Esophagus (tissue), 2 donors: ENCODE measurements around the gene SALL1. TPM values are rescaled to one million over a fixed set of nuclear protein-coding genes. Genes with fewer than 3 reads are reported as not detected.

Experiments used
- H3K27ac ChIP-seq, 2 donors: one replicate each; pipeline ENCODE4 v1.5.1; 2013; ENCODE audit warnings: low read depth in 2 of 2, mild to moderate bottlenecking in 2 of 2, inconsistent platforms in 1 of 2, low read length in 1 of 2, moderate library complexity in 1 of 2
- H3K27me3 ChIP-seq, 2 donors: one replicate each; pipeline ENCODE4 v1.6.1; 2013; ENCODE audit warnings: low read length in 2 of 2, control low read depth in 1 of 2, mild to moderate bottlenecking in 1 of 2; ENCODE audit not compliant: insufficient read depth in 2 of 2, control insufficient read depth in 1 of 2
- H3K36me3 ChIP-seq, 2 donors: one replicate each; pipeline ENCODE4 v1.6.1; 2013; ENCODE audit warnings: low read length in 1 of 2; ENCODE audit not compliant: control insufficient read depth in 2 of 2, insufficient read depth in 2 of 2
- H3K4me1 ChIP-seq, 2 donors: one replicate each; pipeline ENCODE4 v1.6.1; 2013; ENCODE audit warnings: low read length in 1 of 2; ENCODE audit not compliant: control insufficient read depth in 2 of 2, insufficient read depth in 2 of 2
- H3K4me3 ChIP-seq, 2 donors: one replicate each; pipeline ENCODE4 v1.5.1; 2013; ENCODE audit warnings: low read length in 2 of 2, mild to moderate bottlenecking in 2 of 2, low read depth in 1 of 2, moderate library complexity in 1 of 2
- H3K9me3 ChIP-seq, 2 donors: one replicate each; pipeline ENCODE4 v1.6.1; 2013; ENCODE audit warnings: mild to moderate bottlenecking in 2 of 2, low read depth in 1 of 2, low read length in 1 of 2, moderate library complexity in 1 of 2; ENCODE audit not compliant: control insufficient read depth in 2 of 2, insufficient read depth in 1 of 2
- WGBS, 2 donors: extraction: QIAGEN DNeasy Blood & Tissue Kit; methylation state at CpG; one replicate each; pipeline ENCODE4 v1.1.7; 2013; 5-methylcytosine and 5-hydroxymethylcytosine counted together
- polyA plus RNA-seq, 2 donors: library from polyadenylated mRNA; stranded (reverse); fragments of 200-250 nt; gene quantifications; one replicate each; pipeline ENCODE4 v1.2.3, GENCODE V29; 2013
- donor health status: healthy with polysubstance abuse.
- donor health status: Bipolar disorder and iron deficiency.

SALL1 gene
- polyA plus RNA-seq, 2 donors = 0.02 TPM

GRCh38 chr16:51168755-51169154 is 17.7 kb upstream of the SALL1 start:
- Histone ChIP-seq H3K9me3 (no peaks in the 10 kb centered on the region), H3K27ac (no peak overlapping the region), H3K27me3 (no peaks in the 10 kb centered on the region), H3K4me1 (no peaks in the 10 kb centered on the region), H3K4me3 (no peak overlapping the region), H3K36me3 (no peaks in the 10 kb centered on the region)
- WGBS, 2 donors = 66 to 75% methylated on average over 2 of the region's 2 CpGs

GRCh38 chr16:51167170-51167895 is 16.3 kb upstream of the SALL1 start:
- H3K4me3 ChIP-seq = no peak overlapping the region
- no peak overlapping the region for H3K27ac ChIP-seq
- H3K9me3 ChIP-seq = no peaks in the 10 kb centered on the region
- no peaks in the 10 kb centered on the region for H3K36me3 ChIP-seq
- H3K4me1 ChIP-seq = no peaks in the 10 kb centered on the region
- no peaks in the 10 kb centered on the region for H3K27me3 ChIP-seq
- WGBS, 2 donors = 48 to 53% methylated on average over 9 of the region's 9 CpGs

GRCh38 chr16:51166541-51166940 is 15.5 kb upstream of the SALL1 start:
- no peaks in the 10 kb centered on the region for H3K27me3 ChIP-seq
- H3K4me1 ChIP-seq = no peaks in the 10 kb centered on the region
- no peaks in the 10 kb centered on the region for H3K36me3 ChIP-seq
- H3K4me3 ChIP-seq = no peak overlapping the region
- no peaks in the 10 kb centered on the region for H3K9me3 ChIP-seq
- no peak overlapping the region for H3K27ac ChIP-seq
- WGBS, 2 donors = 84 to 86% methylated on average over 3 of the region's 3 CpGs

- WGBS, 2 donors = 46 to 48% methylated on average over 3 of the region's 3 CpGs
- no peaks in the 10 kb centered on the region for H3K36me3 ChIP-seq
- no peak overlapping the region for H3K4me3 ChIP-seq
- no peaks in the 10 kb centered on the region for H3K9me3 ChIP-seq
- no peak overlapping the region for H3K27ac ChIP-seq
- H3K27me3 ChIP-seq = no peaks in the 10 kb centered on the region
- H3K4me1 ChIP-seq = no peaks in the 10 kb centered on the region
Observed at GRCh38 chr16:51166091-51166490, 15.0 kb upstream of the SALL1 start.

GRCh38 chr16:51165043-51165442 is 14.0 kb upstream of the SALL1 start:
- Histone ChIP-seq H3K27ac (no peak overlapping the region), H3K4me3 (no peak overlapping the region), H3K9me3 (no peaks in the 10 kb centered on the region), H3K4me1 (no peaks in the 10 kb centered on the region), H3K27me3 (no peaks in the 10 kb centered on the region), H3K36me3 (no peaks in the 10 kb centered on the region)
- WGBS, 2 donors = 73 to 89% methylated on average over 1 of the region's 1 CpG

- no peaks in the 10 kb centered on the region for H3K9me3 ChIP-seq
- no peaks in the 10 kb centered on the region for H3K36me3 ChIP-seq
- H3K27ac ChIP-seq = no peak overlapping the region
- H3K4me1 ChIP-seq = no peaks in the 10 kb centered on the region
- 84 to 90% methylated on average over 2 of the region's 2 CpGs for WGBS, 2 donors
- H3K27me3 ChIP-seq = no peaks in the 10 kb centered on the region
- no peak overlapping the region for H3K4me3 ChIP-seq
Observed at GRCh38 chr16:51164574-51164973, 13.5 kb upstream of the SALL1 start.

GRCh38 chr16:51163894-51164566 is 13.0 kb upstream of the SALL1 start:
- Histone ChIP-seq H3K4me1 (no peaks in the 10 kb centered on the region), H3K9me3 (no peaks in the 10 kb centered on the region), H3K36me3 (no peaks in the 10 kb centered on the region), H3K4me3 (no peak overlapping the region), H3K27me3 (no peaks in the 10 kb centered on the region), H3K27ac (no peak overlapping the region)
- WGBS, 2 donors = 62% methylated on average over 6 of the region's 6 CpGs

GRCh38 chr16:51163366-51163765 is 12.3 kb upstream of the SALL1 start:
- no peaks in the 10 kb centered on the region for H3K4me1 ChIP-seq
- no peaks in the 10 kb centered on the region for H3K36me3 ChIP-seq
- H3K9me3 ChIP-seq = no peaks in the 10 kb centered on the region
- no peak overlapping the region for H3K4me3 ChIP-seq
- no peak overlapping the region for H3K27ac ChIP-seq
- 73 to 85% methylated on average over 2 of the region's 2 CpGs for WGBS, 2 donors
- no peaks in the 10 kb centered on the region for H3K27me3 ChIP-seq

- H3K4me3 ChIP-seq = no peak overlapping the region
- WGBS, 2 donors = 72 to 78% methylated on average over 2 of the region's 2 CpGs
- H3K27ac ChIP-seq = no peak overlapping the region
- no peaks in the 10 kb centered on the region for H3K4me1 ChIP-seq
- no peaks in the 10 kb centered on the region for H3K36me3 ChIP-seq
- H3K27me3 ChIP-seq = no peaks in the 10 kb centered on the region
- H3K9me3 ChIP-seq = no peaks in the 10 kb centered on the region
Observed at GRCh38 chr16:51161440-51162195, 10.5 kb upstream of the SALL1 start.
